ENCODE results near the gene GNAI2. TPM values are rescaled to one million over a fixed set of nuclear protein-coding genes. Genes with fewer than 3 reads are reported as not detected.
A peak's percentile ranks its signal among the peaks of the same experiment; 100 is the strongest.
"Not testable (repeated sequence)": the region's sequence is repeated elsewhere in the genome, so short reads cannot be mapped to it uniquely, and the experiment has no call there.

Gene GNAI2
- total RNA-seq, 1 experiment from 2014 or later, result 62.0 TPM

DNA sequence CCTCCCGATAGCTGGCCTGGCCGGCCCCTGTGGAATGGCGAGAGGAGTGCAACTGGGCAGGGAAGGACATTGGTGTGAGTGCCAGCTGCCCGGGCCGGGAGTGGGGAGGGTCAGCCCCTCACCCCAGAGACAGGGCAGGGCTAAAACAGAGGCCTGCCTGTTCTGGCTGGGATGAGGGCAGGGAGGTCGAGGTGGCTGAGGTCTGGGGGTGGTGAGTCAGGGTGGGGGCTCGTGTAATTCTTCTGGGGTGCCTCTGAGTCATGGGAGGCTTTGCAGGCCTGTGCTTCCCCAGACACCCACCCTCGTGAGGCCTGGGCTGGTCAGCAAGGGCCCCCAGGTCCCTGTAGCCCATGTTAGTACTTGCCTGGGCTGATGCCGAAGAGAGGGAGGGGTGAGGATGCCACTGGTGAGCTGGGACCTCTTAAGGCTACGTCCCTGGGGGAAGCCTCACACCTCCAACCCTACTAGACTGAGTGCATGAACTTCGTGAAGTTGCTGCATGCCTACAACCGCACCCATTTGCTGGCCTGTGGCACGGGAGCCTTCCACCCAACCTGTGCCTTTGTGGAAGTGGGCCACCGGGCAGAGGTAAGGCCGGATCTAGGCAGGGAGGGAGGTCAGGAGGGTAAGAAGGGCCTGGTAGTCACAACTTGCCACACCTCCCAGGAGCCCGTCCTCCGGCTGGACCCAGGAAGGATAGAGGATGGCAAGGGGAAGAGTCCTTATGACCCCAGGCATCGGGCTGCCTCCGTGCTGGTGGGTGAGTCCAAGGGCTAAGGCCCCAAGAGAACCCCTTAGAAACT is 34.6 kb downstream of the GNAI2 start:
- peaks cover 2% of the 10 kb centered on the region for H3K36me3 ChIP-seq (ENCODE audit: control insufficient read depth, insufficient read depth, low read length)
- Mint-ChIP-seq H3K4me1 (ENCODE audit: low read depth, unreplicated experiment) (peaks cover 44% of the 10 kb centered on the region), H3K27ac (ENCODE audit: unreplicated experiment) (peak overlapping the region; percentile 70), H3K27me3 (ENCODE audit: insufficient read depth, unreplicated experiment) (no peaks in the 10 kb centered on the region), H3K4me3 (ENCODE audit: unreplicated experiment) (no peak overlapping the region), H3K9me3 (ENCODE audit: unreplicated experiment) (no peaks in the 10 kb centered on the region), H3K36me3 (ENCODE audit: insufficient read depth, unreplicated experiment) (peaks cover 8% of the 10 kb centered on the region)
- no peaks in the 10 kb centered on the region for H3K27me3 ChIP-seq (replicated peaks; ENCODE audit: control insufficient read depth, insufficient read depth, low read length)
- CTCF ChIA-PET, result interaction anchor here (0.8 to 2.8 kb wide), 4 partner anchors 10 to 46 kb away, joined by 3 to 10 read pairs (median 8); partner anchors contain the start of genes HYAL3 and NAA80
- no peak overlapping the region for H3K4me3 ChIP-seq (ENCODE audit: low read depth, low read length)
- peaks cover 67% of the 10 kb centered on the region for H3K4me1 ChIP-seq
- H3K9me3 ChIP-seq, result no peaks in the 10 kb centered on the region
- no peak for DNase-seq
- no peak for TF ChIP-seq CTCF (IDR thresholded peaks at IDR 0.05; ENCODE audit: insufficient read depth in 1 of 2, low read depth in 1 of 2, low read length in 1 of 2, severe bottlenecking in 1 of 2, unreplicated experiment in 1 of 2)
- BruUV-seq (replicated peaks), result no TSS peak
- POLR2A ChIA-PET, result interaction anchor here (1.2 kb wide), 1 partner anchor 35 kb away, joined by 4 read pairs; the partner anchor contains the start of gene GNAI2
- intact Hi-C loops (cut with micrococcal nuclease; ENCODE audit: unreplicated experiment), result no loop called here

DNA sequence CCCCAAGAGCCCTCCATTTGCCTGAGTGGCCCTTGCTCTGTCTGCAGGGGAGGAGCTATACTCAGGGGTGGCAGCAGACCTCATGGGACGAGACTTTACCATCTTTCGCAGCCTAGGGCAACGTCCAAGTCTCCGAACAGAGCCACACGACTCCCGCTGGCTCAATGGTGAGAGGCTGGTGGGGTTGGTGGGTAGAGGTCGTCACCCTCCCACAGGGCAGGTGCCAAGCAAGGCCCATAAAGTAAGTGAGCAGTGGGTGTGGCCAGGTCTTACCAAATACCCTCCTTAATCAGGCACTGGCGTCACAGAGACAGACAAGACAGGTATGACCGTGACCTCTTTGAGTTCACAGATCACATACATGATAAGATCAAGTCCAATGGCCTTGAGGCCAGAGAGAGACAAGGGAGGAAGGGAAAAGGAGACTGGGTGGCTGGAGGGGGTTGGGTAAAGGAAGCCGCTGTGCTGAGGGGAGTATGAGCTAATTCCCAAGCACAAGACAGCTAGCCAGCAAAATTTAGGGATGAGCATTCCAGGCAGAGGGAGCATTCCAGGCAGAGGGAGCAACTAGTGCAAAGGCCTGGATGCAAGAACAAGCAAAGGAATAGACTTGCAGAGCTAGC is 35.4 kb downstream of the GNAI2 start:
- Histone ChIP-seq H3K36me3 (ENCODE audit: control insufficient read depth, insufficient read depth, low read length) (peaks cover 2% of the 10 kb centered on the region), H3K9me3 (no peaks in the 10 kb centered on the region), H3K4me3 (ENCODE audit: low read depth, low read length) (no peak overlapping the region), H3K27me3 (replicated peaks; ENCODE audit: control insufficient read depth, insufficient read depth, low read length) (no peaks in the 10 kb centered on the region), H3K4me1 (peaks cover 59% of the 10 kb centered on the region)
- peak overlapping the region; percentile 11 for H3K4me3 Mint-ChIP-seq (ENCODE audit: unreplicated experiment)
- CTCF ChIA-PET, result interaction anchor here (0.8 to 2.8 kb wide), 3 partner anchors 11 to 47 kb away, joined by 3 to 10 read pairs (median 5); partner anchors contain the start of genes HYAL3 and NAA80
- peak in 1 of 2 experiments; percentile 40 for DNase-seq
- H3K27me3 Mint-ChIP-seq (ENCODE audit: insufficient read depth, unreplicated experiment), result no peaks in the 10 kb centered on the region
- peaks cover 39% of the 10 kb centered on the region for H3K4me1 Mint-ChIP-seq (ENCODE audit: low read depth, unreplicated experiment)
- no peak for TF ChIP-seq CTCF (IDR thresholded peaks at IDR 0.05; ENCODE audit: insufficient read depth in 1 of 2, low read depth in 1 of 2, low read length in 1 of 2, severe bottlenecking in 1 of 2, unreplicated experiment in 1 of 2)
- no peaks in the 10 kb centered on the region for H3K9me3 Mint-ChIP-seq (ENCODE audit: unreplicated experiment)
- H3K27ac Mint-ChIP-seq (ENCODE audit: unreplicated experiment), result peak overlapping the region; percentile 70
- POLR2A ChIA-PET, result interaction anchor here (1.2 kb wide), 1 partner anchor 36 kb away, joined by 4 read pairs; the partner anchor contains the start of gene GNAI2
- intact Hi-C loops (cut with micrococcal nuclease; ENCODE audit: unreplicated experiment), result no loop called here
- H3K36me3 Mint-ChIP-seq (ENCODE audit: insufficient read depth, unreplicated experiment), result peaks cover 8% of the 10 kb centered on the region
- BruUV-seq (replicated peaks), result no TSS peak

DNA sequence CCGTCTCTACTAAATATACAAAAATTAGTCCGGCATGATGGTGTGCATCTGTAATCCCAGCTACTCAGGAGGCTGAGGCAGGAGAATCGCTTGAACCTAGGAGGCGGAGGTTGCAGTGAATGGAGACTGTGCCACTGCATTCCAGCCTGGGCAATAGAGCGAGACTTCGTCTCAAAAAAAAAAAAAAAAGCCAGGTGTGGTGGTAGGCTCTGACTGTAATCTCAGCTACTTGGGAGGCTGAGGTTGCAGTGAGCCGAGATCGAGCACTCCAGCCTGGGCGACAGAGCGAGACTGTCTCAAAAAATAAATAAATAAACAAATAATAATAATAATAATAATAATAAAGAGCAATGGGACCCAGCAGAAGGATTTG is 36.5 kb downstream of the GNAI2 start:
- H3K27me3 ChIP-seq (replicated peaks; ENCODE audit: control insufficient read depth, insufficient read depth, low read length); H3K4me3 Mint-ChIP-seq (ENCODE audit: unreplicated experiment); H3K36me3 Mint-ChIP-seq (ENCODE audit: insufficient read depth, unreplicated experiment); H3K36me3 ChIP-seq (ENCODE audit: control insufficient read depth, insufficient read depth, low read length); H3K4me3 ChIP-seq (ENCODE audit: low read depth, low read length); H3K9me3 Mint-ChIP-seq (ENCODE audit: unreplicated experiment); BruUV-seq (replicated peaks); POLR2A ChIA-PET; H3K9me3 ChIP-seq; DNase-seq; H3K27me3 Mint-ChIP-seq (ENCODE audit: insufficient read depth, unreplicated experiment): not testable (repeated sequence)
- CTCF ChIA-PET, result interaction anchor here (2.8 kb wide), 1 partner anchor 12 kb away, joined by 10 read pairs; no protein-coding TSS in a partner anchor
- Mint-ChIP-seq H3K27ac (ENCODE audit: unreplicated experiment) (peak overlapping the region; percentile 45), H3K4me1 (ENCODE audit: low read depth, unreplicated experiment) (peaks cover 39% of the 10 kb centered on the region)
- H3K4me1 ChIP-seq, result peaks cover 56% of the 10 kb centered on the region
- intact Hi-C loops (cut with micrococcal nuclease; ENCODE audit: unreplicated experiment), result loop anchor here (2.0 kb wide), 1 partner anchor 16 kb away; no protein-coding TSS in a partner anchor
